BJ (cell line): Measurements from ENCODE around the gene RPL15. TPM values are rescaled to one million over a fixed set of nuclear protein-coding genes. Genes with fewer than 3 reads are reported as not detected.

Source experiments
- CTCF ChIA-PET: fragments of 350-600 bp; formaldehyde crosslinking; extraction: SDS; loops from one replicate; lab custom pipeline; 2021; ENCODE audit warnings: antibody characterized with exemption, inconsistent platforms; lab: Yijun Ruan, JAX
- POLR2A ChIA-PET: fragments of 300-600 bp; sonication (Branson Sonifier 250); formaldehyde crosslinking; extraction: SDS; loops from one replicate; lab custom pipeline; 2021; ENCODE audit warnings: antibody characterized with exemption; lab: Charles Lee
- DNase-seq: peaks from one replicate; pipeline ENCODE4 v3.0.0-alpha.2; 2011; ENCODE audit warnings: low read depth
- H3K27me3 ChIP-seq: 2 replicates; pipeline ENCODE4 v1.6.0; 2011; ENCODE audit warnings: low read length; ENCODE audit not compliant: control insufficient read depth, insufficient read depth
- H3K36me3 ChIP-seq: 2 replicates; pipeline ENCODE4 v1.5.1; 2011; ENCODE audit warnings: low read length; ENCODE audit not compliant: control insufficient read depth, insufficient read depth
- H3K4me3 ChIP-seq: 2 replicates; pipeline ENCODE4 v1.5.1; 2011; ENCODE audit warnings: low read depth, mild to moderate bottlenecking, control low read depth, low read length
- polyA plus RNA-seq: library from polyadenylated mRNA; depleted of rRNA; stranded (reverse); fragments of >200 nt; gene quantifications from 2 replicates; pipeline ENCODE4 v1.2.3, GENCODE V29; 2011
- TF ChIP-seq, protein P1 (sequence below): IDR thresholded peaks from 2 replicates; pipeline ENCODE4 v1.5.1; 2011; ENCODE audit warnings: low read depth, mild to moderate bottlenecking, control low read depth, inconsistent platforms, low read length, moderate library complexity; ENCODE audit not compliant: insufficient read depth

Gene RPL15
- polyA plus RNA-seq, 1 experiment = 5,733 TPM

DNA sequence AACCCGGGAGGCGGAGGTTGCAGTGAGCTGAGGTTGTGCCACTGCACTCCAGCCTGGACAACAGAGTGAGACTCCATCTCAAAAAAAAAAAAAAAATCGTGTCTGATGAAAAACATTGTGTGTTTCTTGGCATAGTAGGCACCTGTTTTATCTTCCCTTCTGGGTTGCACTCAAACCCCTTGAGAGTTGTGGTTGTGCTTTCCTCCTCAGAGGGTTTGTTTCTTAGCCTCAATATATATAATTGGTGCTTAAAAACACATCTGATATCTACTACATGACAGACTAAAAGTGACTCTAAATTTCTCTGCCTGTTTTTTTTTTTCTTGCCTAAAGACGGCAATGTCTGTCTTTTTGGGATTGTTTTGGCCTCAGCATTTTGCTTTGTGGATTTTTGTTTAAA, 35.7 kb downstream of the RPL15 start:
- TF ChIP-seq, protein P1, sequence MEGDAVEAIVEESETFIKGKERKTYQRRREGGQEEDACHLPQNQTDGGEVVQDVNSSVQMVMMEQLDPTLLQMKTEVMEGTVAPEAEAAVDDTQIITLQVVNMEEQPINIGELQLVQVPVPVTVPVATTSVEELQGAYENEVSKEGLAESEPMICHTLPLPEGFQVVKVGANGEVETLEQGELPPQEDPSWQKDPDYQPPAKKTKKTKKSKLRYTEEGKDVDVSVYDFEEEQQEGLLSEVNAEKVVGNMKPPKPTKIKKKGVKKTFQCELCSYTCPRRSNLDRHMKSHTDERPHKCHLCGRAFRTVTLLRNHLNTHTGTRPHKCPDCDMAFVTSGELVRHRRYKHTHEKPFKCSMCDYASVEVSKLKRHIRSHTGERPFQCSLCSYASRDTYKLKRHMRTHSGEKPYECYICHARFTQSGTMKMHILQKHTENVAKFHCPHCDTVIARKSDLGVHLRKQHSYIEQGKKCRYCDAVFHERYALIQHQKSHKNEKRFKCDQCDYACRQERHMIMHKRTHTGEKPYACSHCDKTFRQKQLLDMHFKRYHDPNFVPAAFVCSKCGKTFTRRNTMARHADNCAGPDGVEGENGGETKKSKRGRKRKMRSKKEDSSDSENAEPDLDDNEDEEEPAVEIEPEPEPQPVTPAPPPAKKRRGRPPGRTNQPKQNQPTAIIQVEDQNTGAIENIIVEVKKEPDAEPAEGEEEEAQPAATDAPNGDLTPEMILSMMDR = no peak
- POLR2A ChIA-PET = no interaction called here
- no peak overlapping the region for H3K4me3 ChIP-seq
- no peak for DNase-seq
- CTCF ChIA-PET = no interaction called here
- peaks cover 2% of the 10 kb centered on the region; the same call in 1 of the 2 replicates for H3K36me3 ChIP-seq
- H3K27me3 ChIP-seq = no peaks in the 10 kb centered on the region

DNA sequence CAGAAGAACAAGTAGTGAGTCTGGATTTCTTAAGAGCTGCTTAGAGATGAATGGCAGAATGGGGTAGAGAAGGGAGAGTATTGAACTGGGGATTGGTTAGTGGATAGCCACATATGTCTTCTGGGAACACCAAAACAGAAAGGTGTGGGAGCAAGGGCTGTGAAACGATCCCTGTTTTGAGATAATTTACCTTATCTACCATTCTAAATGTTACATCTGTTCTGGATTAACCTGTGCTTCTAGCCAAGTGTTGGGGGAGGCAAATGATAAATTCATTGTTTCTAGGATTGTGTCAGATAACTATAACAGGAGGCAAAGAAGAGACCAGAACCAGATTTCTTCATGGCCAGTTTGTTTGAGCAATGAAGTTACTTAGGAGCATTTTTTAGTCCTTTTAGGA, 36.6 kb downstream of the RPL15 start:
- POLR2A ChIA-PET = no interaction called here
- peaks cover 2% of the 10 kb centered on the region; the same call in 1 of the 2 replicates for H3K36me3 ChIP-seq
- H3K27me3 ChIP-seq = no peaks in the 10 kb centered on the region
- TF ChIP-seq, protein P1 = no peak
- DNase-seq = no peak
- CTCF ChIA-PET = no interaction called here
- no peak overlapping the region for H3K4me3 ChIP-seq

DNA sequence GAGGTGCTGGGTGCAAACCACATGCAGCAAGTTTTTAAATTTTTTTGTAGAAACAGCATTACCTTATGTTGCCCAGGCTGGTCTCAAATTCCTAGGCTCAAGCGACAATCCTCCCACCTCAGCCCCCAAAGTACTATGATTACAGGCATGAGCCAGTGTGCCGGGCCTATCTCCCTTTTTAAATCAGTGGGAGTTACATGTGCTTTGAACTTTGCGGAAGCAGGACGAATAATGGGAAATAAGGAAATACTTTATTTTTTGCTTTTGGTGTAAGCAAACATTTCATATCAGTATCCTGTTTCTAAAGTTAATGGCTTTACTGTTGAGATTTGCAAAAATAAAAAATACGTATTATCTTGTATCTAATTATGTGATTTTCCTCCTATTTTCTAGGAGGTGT, 37.2 kb downstream of the RPL15 start:
- no peak for DNase-seq
- no peaks in the 10 kb centered on the region for H3K27me3 ChIP-seq
- H3K36me3 ChIP-seq = peaks cover 2% of the 10 kb centered on the region; the same call in 1 of the 2 replicates
- TF ChIP-seq, protein P1 = no peak
- ChIA-PET POLR2A (no interaction called here), CTCF (no interaction called here)
- H3K4me3 ChIP-seq = no peak overlapping the region

DNA sequence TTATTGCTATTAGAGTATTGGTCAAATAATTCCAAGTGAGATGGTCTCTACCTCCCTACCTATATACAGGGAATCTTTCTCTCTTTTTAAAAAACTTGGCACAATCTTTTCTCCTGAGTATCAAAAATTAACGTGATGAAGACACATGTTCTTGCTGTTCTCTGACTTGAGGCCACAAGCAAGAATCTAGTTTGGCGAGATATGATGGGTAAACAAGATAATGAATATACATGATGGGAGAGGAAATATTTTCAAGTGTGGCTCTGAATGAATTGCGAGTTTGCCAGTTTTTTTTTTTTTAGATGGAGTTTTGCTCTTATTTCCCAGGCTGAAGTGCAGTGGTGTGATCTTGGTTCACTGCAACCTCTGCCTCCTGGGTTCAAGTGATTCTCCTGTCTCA, 39.8 kb downstream of the RPL15 start:
- DNase-seq = no peak
- Histone ChIP-seq H3K27me3 (no peaks in the 10 kb centered on the region), H3K36me3 (peaks cover 2% of the 10 kb centered on the region; the same call in 1 of the 2 replicates), H3K4me3 (no peak overlapping the region)
- CTCF ChIA-PET = interaction anchor here (1.1 kb wide), 1 partner anchor 12 kb away, joined by 4 read pairs; no protein-coding TSS in a partner anchor
- TF ChIP-seq, protein P1 = no peak
- POLR2A ChIA-PET = no interaction called here

DNA sequence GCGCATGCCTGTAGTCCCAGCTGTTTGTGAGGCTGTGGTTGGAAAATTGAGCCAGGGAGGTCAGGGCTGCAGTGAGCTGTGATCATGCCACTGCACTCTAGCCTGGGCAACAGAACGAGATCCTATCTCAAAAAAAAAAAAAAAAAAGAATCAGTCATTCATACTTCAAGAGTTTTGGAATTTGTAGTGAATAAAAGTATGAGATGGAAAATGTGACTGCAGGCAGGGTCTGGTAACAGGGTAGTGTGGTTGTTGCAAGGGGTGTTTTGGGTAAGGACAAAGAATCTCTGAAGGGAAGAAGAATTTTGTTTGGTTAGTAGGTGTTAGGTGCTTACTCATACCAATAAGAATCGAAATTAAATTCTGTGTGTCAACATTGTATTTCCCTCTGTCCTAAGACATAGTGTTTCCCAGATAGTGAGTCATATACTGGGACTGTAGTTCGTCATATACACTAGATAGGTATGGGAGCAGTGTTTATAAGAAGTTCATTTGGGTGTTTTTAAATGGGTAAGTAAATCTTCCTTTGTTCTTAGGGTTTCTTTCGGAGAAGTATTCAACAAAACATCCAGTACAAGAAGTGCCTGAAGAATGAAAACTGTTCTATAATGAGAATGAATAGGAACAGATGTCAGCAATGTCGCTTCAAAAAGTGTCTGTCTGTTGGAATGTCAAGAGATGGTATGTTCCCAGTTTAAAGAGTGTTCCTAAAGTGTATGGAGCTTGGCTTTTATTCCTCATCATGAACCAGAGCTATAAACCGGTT, 42.4 kb downstream of the RPL15 start:
- ChIA-PET POLR2A (interaction anchor here (0.7 kb wide), 1 partner anchor 125 kb away, joined by 10 read pairs; no protein-coding TSS in a partner anchor), CTCF (no interaction called here)
- no peaks in the 10 kb centered on the region for H3K27me3 ChIP-seq
- TF ChIP-seq, protein P1 = no peak
- peak; percentile 91 for DNase-seq
- no peak overlapping the region for H3K4me3 ChIP-seq
- H3K36me3 ChIP-seq = peaks cover 4% of the 10 kb centered on the region; the same call in 1 of the 2 replicates
